Sigmoid colon (tissue), 7 donors: ENCODE measurements around the gene ARL14EP. TPM values are rescaled to one million over a fixed set of nuclear protein-coding genes. Genes with fewer than 3 reads are reported as not detected.

Source experiments
- DNase-seq: peaks from one replicate; pipeline ENCODE4 v3.0.0-alpha.2; 2019
- H3K27ac ChIP-seq, 4 donors: fragments of 200-600 bp; sonication (generic); one replicate each; pipeline ENCODE4 v1.5.1; 2016 to 2019; ENCODE audit warnings: mild to moderate bottlenecking in 1 of 4
- H3K27me3 ChIP-seq, 3 donors: fragments of 200-600 bp; sonication (generic); one replicate each; pipeline ENCODE4 v1.5.1; 2019; ENCODE audit warnings: mild to moderate bottlenecking in 1 of 3
- H3K36me3 ChIP-seq, 4 donors: fragments of 200-600 bp; sonication (generic); one replicate each; pipeline ENCODE4 v1.5.1; 2016 to 2019
- H3K4me1 ChIP-seq, 4 donors: fragments of 200-600 bp; sonication (generic); one replicate each; pipeline ENCODE4 v1.5.1; 2017 to 2019
- H3K4me3 ChIP-seq, 4 donors: fragments of 200-600 bp; sonication (generic); one replicate each; pipeline ENCODE4 v1.5.1; 2017 to 2019; ENCODE audit warnings: mild to moderate bottlenecking in 2 of 4, moderate library complexity in 1 of 4
- H3K9me3 ChIP-seq, 4 donors: fragments of 200-600 bp in 3 of 4; sonication (generic) in 3 of 4; one replicate each; pipeline versions ENCODE4 v1.5.1 to v1.6.1; 2013 to 2019
- CTCF ChIP-seq, 4 experiments: fragments of 450-650 bp in 3 of 4; fragments of 200-600 bp in 1 of 4; IDR thresholded peaks; one replicate each; pipeline ENCODE4 v1.5.1; 2016 to 2019; ENCODE audit warnings: antibody characterized with exemption in 4 of 4, mild to moderate bottlenecking in 3 of 4, moderate library complexity in 2 of 4
- EP300 ChIP-seq, 4 donors: sonication (generic); formaldehyde crosslinking; IDR thresholded peaks; one replicate each; pipeline ENCODE4 v1.6.1; 2017; ENCODE audit warnings: antibody characterized with exemption in 4 of 4
- POLR2A ChIP-seq, 2 donors: fragments of 450-650 bp; IDR thresholded peaks; one replicate each; pipeline ENCODE4 v1.6.1; 2016; ENCODE audit warnings: antibody characterized with exemption in 2 of 2, mild to moderate bottlenecking in 2 of 2, moderate library complexity in 2 of 2
- POLR2AphosphoS5 ChIP-seq, 4 donors: sonication (generic); formaldehyde crosslinking; IDR thresholded peaks; one replicate each; pipeline ENCODE4 v1.6.1; 2017; ENCODE audit warnings: antibody characterized with exemption in 4 of 4
- WGBS, 2 donors: extraction: QIAGEN DNeasy Blood & Tissue Kit; methylation state at CpG; one replicate each; pipeline ENCODE4 v1.1.7; 2013; 5-methylcytosine and 5-hydroxymethylcytosine counted together
- intact Hi-C: fragments of 100-400 bp; cut with DNase I; formaldehyde crosslinking; loops from one replicate; pipeline ENCODE4 v1.15.1; 2023
- polyA plus RNA-seq, 3 donors: library from polyadenylated mRNA; stranded (reverse); fragments of 200-250 nt; gene quantifications; one replicate each; pipeline ENCODE4 v1.2.3, GENCODE V29; 2013
- total RNA-seq, 4 donors: library from RNA; depleted of rRNA; stranded (reverse); fragments of >200 nt; gene quantifications; one replicate each; pipeline ENCODE4 v1.1.0, GENCODE V29; 2016
- donor health status: healthy with polysubstance abuse.
- donor health status: Bipolar disorder and iron deficiency.
- donor health status: healthy.

ARL14EP gene
- total RNA-seq (10 to 100 TPM; 22.5 to 34.2 (median 30.9) TPM), polyA plus RNA-seq (1 to 10 TPM; 7.2 to 9.1 (median 7.9) TPM)

DNA sequence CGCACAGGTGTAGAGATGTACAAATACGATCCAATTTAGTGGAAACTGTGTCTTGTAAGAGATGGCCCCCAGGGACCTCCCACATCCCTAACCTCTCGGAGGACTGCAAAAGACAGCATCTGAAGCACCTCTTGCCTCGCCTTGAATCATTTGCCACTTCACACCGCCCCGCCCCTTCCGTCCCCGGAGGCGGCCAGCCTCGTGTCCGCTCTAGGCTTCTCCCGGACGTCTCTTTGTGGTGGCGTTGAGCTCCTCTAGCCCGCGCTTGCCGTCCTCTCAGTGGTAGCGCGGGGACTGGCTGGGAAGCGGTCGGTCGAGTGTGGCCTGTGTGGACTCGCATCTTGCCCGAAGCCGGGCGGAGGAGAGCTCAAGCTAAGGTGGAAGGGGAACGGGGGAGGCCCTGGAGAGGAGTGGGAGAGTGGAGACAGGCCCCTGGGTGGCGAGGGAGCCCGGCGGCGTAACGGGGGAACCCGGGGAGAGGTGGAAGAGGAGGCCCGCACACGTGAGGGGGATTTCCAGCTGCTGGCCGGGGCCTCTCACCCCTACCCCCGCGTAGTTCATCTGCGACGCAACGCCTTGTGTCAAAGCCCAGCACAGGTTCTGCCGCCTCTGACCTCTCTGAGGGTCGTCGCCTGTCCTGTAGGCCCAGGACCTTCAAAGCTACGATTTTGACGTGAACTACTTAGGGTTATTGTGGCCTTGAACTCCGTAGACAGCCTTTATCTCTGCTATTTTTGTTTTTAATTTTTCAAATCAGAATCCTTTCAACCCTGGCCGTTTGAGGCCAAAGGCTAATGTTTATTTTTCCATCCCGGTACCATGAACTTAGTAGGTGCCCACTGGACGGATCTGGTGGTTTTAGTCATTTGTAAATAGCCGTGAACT, at the start of gene ARL14EP:
TSS of gene ARL14EP (plus strand) at position 279 of the 885 bp plus-strand sequence. CDS start 7,845 bp downstream, outside the sequence.
- peak within 1 kb of the TSS; percentile 66 to 75 (median 72) for H3K4me3 ChIP-seq
- H3K9me3 ChIP-seq, result no peaks in the 10 kb centered on the region
- intact Hi-C loops, result loop anchor here (5.0 to 10.0 kb wide), 2 partner anchors 264 to 1182 kb away; partner anchors contain the start of genes ELP4, IMMP1L and MPPED2
- TF ChIP-seq POLR2AphosphoS5 (IDR thresholded peaks at IDR 0.05), result peak; percentile 83 to 96 (median 91)
- no peak for TF ChIP-seq EP300 (IDR thresholded peaks at IDR 0.05)
- peak; percentile 85 to 87 for TF ChIP-seq POLR2A (IDR thresholded peaks at IDR 0.05)
- peaks cover 0 to 36% (median 29%) of the 10 kb centered on the region in 4 donors for H3K4me1 ChIP-seq
- 1% methylated on average over 51 of the region's 51 CpGs for WGBS, 2 donors
- H3K27me3 ChIP-seq, result no peaks in the 10 kb centered on the region
- DNase-seq, result peak; percentile 95
- H3K27ac ChIP-seq, result peak within 1 kb of the TSS; percentile 82 to 89 (median 86)
- no peaks in the 10 kb centered on the region for H3K36me3 ChIP-seq

DNA sequence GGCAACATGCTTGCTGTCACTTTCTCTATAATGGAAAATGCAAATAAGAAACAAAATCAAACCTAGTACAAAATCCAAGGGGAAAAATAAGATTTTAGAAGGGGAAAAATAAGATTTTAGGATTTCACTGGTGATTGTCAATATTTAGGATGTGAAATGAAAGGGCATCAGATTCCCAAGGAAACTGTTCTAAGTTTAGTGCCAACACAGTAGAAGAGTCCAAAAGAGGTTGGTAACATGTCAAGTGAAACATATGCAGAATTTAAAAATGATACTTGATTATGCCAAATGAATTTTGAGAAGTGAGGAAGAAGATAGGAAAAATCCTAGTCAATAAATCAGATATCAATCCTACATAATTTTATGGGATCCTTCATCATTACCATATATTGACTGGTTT, 45.7 kb upstream of the ARL14EP start:
- no peak overlapping the region for H3K27ac ChIP-seq
- no peak for TF ChIP-seq CTCF (IDR thresholded peaks at IDR 0.05)
- TF ChIP-seq POLR2AphosphoS5 (IDR thresholded peaks at IDR 0.05), result no peak
- no peak for TF ChIP-seq POLR2A (IDR thresholded peaks at IDR 0.05)
- TF ChIP-seq EP300 (IDR thresholded peaks at IDR 0.05), result no peak
- no peaks in the 10 kb centered on the region for H3K27me3 ChIP-seq
- H3K9me3 ChIP-seq, result no peaks in the 10 kb centered on the region
- no peak overlapping the region for H3K4me3 ChIP-seq
- intact Hi-C loops, result no loop called here
- H3K4me1 ChIP-seq, result no peaks in the 10 kb centered on the region
- DNase-seq, result no peak
- no peaks in the 10 kb centered on the region for H3K36me3 ChIP-seq

DNA sequence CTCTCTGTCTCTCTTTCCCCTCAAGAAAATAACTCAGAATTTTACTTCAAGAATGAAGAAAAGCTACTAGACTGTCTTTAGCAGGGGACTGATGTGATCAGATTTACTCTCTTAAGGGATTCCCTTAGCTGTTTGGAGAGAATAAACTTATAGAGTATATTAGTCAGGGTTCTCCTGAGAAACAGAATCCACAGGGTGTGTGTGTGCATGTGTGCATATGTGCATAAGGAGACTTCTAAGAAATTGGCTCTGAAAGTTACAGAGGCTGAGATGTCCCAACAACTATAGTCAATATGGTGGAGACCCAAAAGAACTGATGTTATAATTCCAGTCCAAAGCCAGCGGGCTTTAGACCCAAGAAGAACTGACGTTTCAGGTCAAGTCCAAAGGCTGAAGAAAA, 43.1 kb upstream of the ARL14EP start:
- intact Hi-C loops, result no loop called here
- Histone ChIP-seq H3K36me3 (no peaks in the 10 kb centered on the region), H3K27ac (no peak overlapping the region), H3K27me3 (no peaks in the 10 kb centered on the region), H3K9me3 (no peaks in the 10 kb centered on the region), H3K4me3 (no peak overlapping the region), H3K4me1 (no peaks in the 10 kb centered on the region)
- no peak for DNase-seq
- 86 to 89% methylated on average over 2 of the region's 2 CpGs for WGBS, 2 donors
- TF ChIP-seq CTCF (IDR thresholded peaks at IDR 0.05) (no peak), POLR2AphosphoS5 (IDR thresholded peaks at IDR 0.05) (no peak), POLR2A (IDR thresholded peaks at IDR 0.05) (no peak), EP300 (IDR thresholded peaks at IDR 0.05) (no peak)

- H3K4me3 ChIP-seq, result no peak overlapping the region
- no peak for DNase-seq
- no peaks in the 10 kb centered on the region for H3K27me3 ChIP-seq
- no peak overlapping the region for H3K27ac ChIP-seq
- H3K36me3 ChIP-seq, result no peaks in the 10 kb centered on the region
- no peak for TF ChIP-seq POLR2A (IDR thresholded peaks at IDR 0.05)
- no peak for TF ChIP-seq POLR2AphosphoS5 (IDR thresholded peaks at IDR 0.05)
- no peak for TF ChIP-seq EP300 (IDR thresholded peaks at IDR 0.05)
- TF ChIP-seq CTCF (IDR thresholded peaks at IDR 0.05), result no peak
- no peaks in the 10 kb centered on the region for H3K4me1 ChIP-seq
- intact Hi-C loops, result no loop called here
- no peaks in the 10 kb centered on the region for H3K9me3 ChIP-seq
- WGBS, 2 donors, result 55 to 65% methylated on average over 7 of the region's 7 CpGs
Observed at GRCh38 chr11:30281476-30282288, 41.2 kb upstream of the ARL14EP start.

- no peak overlapping the region for H3K4me3 ChIP-seq
- TF ChIP-seq CTCF (IDR thresholded peaks at IDR 0.05) (no peak), POLR2AphosphoS5 (IDR thresholded peaks at IDR 0.05) (no peak), POLR2A (IDR thresholded peaks at IDR 0.05) (no peak), EP300 (IDR thresholded peaks at IDR 0.05) (no peak)
- H3K4me1 ChIP-seq, result no peaks in the 10 kb centered on the region
- 36 to 74% methylated on average over 3 of the region's 3 CpGs for WGBS, 2 donors
- H3K27ac ChIP-seq, result no peak overlapping the region
- intact Hi-C loops, result no loop called here
- no peaks in the 10 kb centered on the region for H3K36me3 ChIP-seq
- H3K9me3 ChIP-seq, result no peaks in the 10 kb centered on the region
- DNase-seq, result no peak
- no peaks in the 10 kb centered on the region for H3K27me3 ChIP-seq
Observed at GRCh38 chr11:30282289-30282631, 40.6 kb upstream of the ARL14EP start.
